ENCODE results near the gene TOR4A. TPM values are rescaled to one million over a fixed set of nuclear protein-coding genes. Genes with fewer than 3 reads are reported as not detected.
A peak's percentile ranks its signal among the peaks of the same experiment; 100 is the strongest.

Gene TOR4A
- total and polyA plus RNA-seq, 9 of the 15 experiments (the other 6 are each of a cell fraction or from before 2014, with no cell fraction given) = 3.9 to 49.2 (median 8.8) TPM

- TF ChIP-seq ATF6 (CRISPR knock-in tag; IDR thresholded peaks at IDR 0.05) (peak; percentile 41; the same call in 1 of the 2 replicates), NCOA2 (IDR thresholded peaks at IDR 0.05; ENCODE audit: partially characterized antibody in 2 of 2) (no peak), HCFC1 (IDR thresholded peaks at IDR 0.05; ENCODE audit: low read depth, low read length) (peak; percentile 51), NFRKB (IDR thresholded peaks at IDR 0.05; ENCODE audit: low read depth) (no peak), ZNF511 (CRISPR knock-in tag; IDR thresholded peaks at IDR 0.05) (peak; percentile 57; the same call in 1 of the 2 replicates), BRD9 (IDR thresholded peaks at IDR 0.05; ENCODE audit: low read depth, partially characterized antibody) (no peak), IRF1 (CRISPR knock-in tag; IDR thresholded peaks at IDR 0.05; ENCODE audit: borderline replicate concordance) (no peak), MGA (IDR thresholded peaks at IDR 0.05) (no peak), CBFA2T3 (IDR thresholded peaks at IDR 0.05) (peak; percentile 92)
Observed at GRCh38 chr9:137236238-137236935, 41.1 kb upstream of the TOR4A start (continued).
